HG02852 (cell line): ENCODE measurements around the gene SCAF8.
"Not testable (repeated sequence)": the region's sequence is repeated elsewhere in the genome, so short reads cannot be mapped to it uniquely, and the experiment has no call there.

ENCODE experiments used
- ATAC-seq: cut with Tn5 transposase; IDR thresholded peaks from one replicate; pipeline ENCODE4 v1.9.1; 2021; ENCODE audit warnings: mild to moderate bottlenecking, moderate library complexity; ENCODE audit not compliant: unreplicated experiment

The SCAF8 gene

GRCh38 chr6:154733626-154734382, 588 bp downstream of the SCAF8 start:
- peak; percentile 74 for ATAC-seq

DNA sequence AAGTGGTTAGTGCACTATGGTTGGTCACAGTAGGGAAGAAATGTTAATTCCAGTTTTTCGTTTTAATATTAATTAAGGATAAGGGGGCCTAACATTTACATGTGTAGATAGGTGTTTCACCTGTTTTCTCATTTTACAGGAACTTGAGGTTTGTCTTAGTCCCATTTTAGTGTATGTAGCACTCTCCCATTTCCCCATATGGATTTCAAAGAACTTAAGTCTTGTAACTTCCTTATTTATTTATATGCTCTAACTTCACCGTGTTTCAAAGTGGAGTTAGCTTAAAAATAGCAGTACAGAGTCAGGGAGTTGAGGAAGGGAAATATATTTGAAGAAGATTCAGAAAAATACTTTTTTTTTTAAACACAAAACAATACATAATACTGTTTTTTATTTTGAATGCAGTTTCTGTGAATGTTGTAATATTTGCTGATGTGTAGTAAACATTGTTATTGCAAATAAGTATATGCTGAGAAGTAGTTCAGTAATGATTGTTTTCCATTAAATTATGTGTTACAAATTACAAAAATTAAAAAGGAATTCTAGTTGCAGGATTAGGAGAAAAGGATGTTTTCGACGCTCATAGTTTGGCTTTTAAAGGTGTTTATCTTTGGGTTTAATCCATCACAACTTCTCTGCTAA, 3.5 kb downstream of the SCAF8 start:
- no peak for ATAC-seq

GRCh38 chr6:154737424-154737823, 4.2 kb downstream of the SCAF8 start:
- no peak for ATAC-seq

DNA sequence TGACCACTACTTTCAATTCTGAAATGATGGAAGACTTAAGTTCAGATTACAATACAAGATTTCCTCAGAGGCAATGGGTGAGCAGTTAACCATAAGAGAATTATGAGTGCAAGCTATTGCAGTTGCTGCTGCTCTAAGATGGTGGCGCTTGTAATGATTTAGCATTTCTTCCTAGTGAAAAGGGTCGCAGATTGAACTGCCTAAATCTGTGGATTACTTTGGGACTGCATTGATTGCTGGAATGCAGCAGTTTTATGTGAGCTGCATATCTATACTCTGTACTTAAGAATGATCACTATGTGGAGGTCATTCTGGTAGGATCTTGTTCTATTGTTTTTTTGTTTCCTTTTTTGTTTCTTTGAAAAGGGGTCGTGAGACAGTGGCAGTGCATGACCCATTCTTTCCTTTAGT, 5.3 kb downstream of the SCAF8 start:
- no peak for ATAC-seq

- ATAC-seq: no peak
These were observed 7.4 kb downstream of the SCAF8 start for GRCh38 chr6:154740658-154741057.

DNA sequence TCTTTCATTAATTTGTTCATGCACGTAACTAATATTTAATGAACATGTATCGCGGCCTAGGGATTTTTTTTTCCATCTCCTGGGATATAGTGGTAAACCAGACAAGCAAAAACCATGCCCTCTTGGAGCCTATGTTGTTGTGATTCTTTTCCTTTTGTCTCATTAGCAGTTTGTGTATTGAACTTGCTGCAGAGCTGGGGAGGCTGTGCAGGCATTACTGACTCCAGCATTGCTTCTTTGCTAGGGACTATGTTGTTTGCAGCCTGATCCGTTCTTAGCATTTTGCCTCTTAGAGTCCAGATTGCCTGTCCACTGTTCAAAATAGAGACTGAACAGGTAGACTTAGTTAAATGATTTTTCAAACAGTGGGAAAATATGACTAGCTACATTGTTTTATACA, 9.7 kb downstream of the SCAF8 start:
- ATAC-seq: no peak

DNA sequence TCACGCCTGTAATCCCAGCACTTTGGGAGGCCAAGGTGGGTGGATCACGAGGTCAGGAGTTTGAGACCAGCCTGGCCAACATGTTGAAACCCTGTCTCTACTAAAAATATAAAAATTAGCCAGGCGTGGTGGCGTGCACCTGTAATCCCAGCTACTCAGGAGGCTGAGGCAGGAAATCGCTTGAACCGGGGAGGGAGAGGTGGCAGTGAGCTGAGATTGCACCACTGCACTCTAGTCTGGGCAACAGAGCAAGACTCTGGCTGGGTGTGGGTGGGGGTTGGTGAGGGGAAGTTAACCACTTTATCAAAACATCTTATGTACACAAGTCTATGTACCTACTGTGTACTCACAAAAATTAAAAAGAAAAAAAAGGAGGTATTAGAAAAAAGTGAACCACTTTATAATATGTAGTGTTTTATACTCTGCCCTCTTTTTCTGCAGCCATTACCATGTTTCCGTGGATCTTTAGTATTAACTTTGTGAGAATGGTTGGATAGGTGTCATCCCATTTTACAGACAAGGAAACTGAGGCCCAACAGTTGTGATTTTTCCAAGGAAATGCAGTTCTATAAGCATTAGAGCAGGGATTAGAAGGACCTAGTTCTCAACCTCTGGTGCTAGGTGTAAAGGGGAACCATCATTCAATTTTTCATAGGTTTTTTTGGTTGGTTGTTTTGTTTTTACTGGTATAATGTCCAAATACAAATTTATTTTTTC, 11.0 kb downstream of the SCAF8 start:
- not testable (repeated sequence) for ATAC-seq

GRCh38 chr6:154745243-154745642, 12.0 kb downstream of the SCAF8 start:
- ATAC-seq: no peak

GRCh38 chr6:154749341-154749740, 16.1 kb downstream of the SCAF8 start:
- ATAC-seq: no peak

DNA sequence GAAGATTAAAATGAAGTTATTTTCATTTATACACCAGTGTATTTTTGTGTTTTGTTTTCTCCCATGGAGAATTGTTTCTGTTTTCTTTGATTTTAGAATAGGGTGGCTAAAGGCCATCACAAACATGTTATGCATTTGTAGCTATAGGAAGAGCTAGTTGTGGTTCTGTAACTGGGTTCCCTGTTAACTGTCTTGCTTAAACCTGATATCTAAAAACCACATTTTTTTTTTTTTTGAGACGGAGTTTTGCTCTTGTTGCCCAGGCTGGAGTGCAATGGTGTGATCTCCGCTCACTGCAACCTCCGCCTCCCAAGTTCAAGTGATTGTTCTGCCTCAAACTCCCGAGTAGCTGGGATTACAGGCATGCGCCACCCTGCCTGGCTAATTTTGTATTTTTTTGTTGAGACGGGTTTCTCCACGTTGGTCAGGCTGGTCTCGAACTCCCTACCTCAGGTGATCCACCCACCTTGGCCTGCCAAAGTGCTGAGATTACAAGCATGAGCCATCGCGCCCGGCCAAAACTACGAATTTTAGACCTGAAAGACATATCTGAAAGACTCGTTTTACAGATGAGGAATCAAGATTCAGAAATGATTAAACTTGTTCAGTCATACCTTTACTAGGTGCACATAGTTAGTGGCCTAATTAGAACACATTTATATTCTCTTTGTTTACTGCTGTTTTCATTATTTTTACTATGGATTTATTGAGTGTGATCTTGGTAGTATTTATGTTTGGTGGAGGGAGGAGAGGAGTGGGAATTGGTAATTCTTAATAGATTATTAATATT, 18.0 kb downstream of the SCAF8 start:
- ATAC-seq: no peak

GRCh38 chr6:154752022-154752421, 18.8 kb downstream of the SCAF8 start:
- no peak for ATAC-seq

DNA sequence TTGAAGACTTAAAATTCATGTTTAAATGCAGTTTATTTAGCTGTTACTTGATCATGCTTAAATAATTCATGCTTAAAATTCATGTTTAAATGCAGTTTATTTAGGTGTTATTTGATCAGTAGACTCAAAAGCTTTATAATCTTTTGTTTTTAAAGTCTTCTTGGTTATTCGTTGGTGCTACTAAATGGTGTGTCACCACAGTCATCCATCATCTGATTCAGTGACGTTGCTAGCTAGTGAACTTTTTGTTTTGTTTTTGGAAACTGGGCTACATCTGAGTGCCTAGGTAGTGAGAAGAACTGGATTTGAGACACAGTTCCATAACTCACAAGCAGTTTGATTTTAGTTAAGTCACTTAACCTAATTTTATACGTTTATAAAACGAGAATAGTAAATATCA, 20.9 kb downstream of the SCAF8 start:
- ATAC-seq: no peak

DNA sequence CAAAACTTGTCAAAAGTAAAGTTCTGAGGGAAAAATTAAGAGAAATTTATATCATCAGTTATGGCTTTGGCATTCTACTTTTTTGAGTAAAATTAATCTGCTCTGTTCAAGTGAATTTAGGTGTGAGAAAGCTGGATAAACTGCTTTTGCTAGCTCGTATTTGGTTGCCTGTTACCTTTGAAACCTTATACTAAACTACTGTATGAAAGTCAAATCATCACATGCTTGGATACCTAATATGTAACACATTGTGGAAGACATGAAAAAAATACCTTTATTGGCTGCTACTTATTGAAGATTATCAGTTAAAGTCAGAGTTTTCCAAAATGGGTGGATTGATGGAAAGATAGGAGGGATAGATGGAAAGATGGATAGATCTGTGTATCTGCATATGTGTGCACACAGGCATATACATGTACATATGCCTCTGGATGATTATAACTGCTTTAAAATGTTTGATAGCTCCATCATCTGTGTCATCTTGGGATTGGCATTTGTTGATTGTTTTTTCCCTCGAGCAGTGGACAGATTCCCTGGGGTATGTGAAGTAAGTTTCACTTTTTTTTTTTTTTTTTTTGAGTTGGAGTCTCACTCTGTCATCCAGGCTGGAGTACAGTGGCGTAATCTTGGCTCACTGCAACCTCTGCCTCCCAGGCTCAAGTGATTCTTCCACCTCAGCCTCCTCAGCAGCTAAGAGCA, 24.3 kb downstream of the SCAF8 start:
- no peak for ATAC-seq

DNA sequence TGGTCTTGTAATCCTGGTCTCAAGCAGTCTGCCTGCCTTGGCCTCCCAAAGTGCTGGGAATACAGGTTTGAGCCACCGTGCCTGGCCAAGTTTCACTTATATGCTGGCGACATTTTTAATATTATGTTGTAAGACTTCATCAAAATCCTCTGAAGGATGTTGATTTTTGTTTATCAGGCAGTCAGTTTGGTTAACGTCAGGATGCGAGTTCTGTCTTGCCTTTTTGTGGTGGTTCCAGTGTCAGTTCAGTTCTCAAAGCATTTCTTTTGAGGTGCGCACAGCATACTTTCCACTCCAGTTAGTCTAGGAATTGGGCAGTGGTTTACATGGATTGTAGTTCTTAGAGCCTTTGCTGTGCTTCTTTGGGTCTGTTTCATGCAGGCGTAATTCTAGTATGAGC, 24.9 kb downstream of the SCAF8 start:
- no peak for ATAC-seq

DNA sequence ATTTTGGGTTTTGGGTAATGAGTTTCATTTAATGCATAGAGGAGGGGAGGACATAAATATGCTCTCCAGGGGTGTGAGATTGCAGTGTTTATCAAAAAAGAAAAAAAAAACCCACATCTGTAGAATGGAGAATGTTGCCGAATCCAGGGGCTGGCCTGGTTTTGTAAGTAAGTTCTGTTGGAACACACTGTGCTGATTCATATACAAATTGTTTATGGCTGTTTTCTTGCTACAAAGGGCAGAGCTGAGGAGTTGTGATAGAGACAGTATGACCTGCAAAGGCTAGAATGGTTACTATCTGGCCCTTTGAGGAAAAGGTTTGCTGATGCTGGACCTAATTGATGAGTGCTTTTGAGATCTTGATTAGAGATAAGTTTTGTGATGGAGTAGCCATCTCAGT, 30.4 kb downstream of the SCAF8 start:
- no peak for ATAC-seq

DNA sequence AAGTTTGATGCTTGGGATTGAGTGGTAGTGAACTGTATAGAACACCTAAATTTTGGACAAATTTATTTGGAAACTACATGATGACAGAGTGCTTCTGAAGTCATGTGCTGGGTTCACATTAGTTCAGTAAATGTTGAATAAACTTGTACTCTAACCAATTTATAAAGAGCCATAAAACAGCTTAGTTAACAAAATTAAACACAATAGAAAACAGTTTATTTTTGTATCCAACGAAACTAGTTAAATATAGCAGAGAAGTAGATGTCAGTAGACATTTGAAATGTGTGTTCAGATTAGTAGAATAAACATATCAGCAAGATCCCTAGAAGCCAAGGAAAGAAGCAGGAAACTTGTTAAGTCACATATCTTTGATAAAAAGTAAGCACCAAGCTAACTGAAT, 32.1 kb downstream of the SCAF8 start:
- ATAC-seq: no peak

GRCh38 chr6:154766288-154766687, 33.1 kb downstream of the SCAF8 start:
- no peak for ATAC-seq

DNA sequence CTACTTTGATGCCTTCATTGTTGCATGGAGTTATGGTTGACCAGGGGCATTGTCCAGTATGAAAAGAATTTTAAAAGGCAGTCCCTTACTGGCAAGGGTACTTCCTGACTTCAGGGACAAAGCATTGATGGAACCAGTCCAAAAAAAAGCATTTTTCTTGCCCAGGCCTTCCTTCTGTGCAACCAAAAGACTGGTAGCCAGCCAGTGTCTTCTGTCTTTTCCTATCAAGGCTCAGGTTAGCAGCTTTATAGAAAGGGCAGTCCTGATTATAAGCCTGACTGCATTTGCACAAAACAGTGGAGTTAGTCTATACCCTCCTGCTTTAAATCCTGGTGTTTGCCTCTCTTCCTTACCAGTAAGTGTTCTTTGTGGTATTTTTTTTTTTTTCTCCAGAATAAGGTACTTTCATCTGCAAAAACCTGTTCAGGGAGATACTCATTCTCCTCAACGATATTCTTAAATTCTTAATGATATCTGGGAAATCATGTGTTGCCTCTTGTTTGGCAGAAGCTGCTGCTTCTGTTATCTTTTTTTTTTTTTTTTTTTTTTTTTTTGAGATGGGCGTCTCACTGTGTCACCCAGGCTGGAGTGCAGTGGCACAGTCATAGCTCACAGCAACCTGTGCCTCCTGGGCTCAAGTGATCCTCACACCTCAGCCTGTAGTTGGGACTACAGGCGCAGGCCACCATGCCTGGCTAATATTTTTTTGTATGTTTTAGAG, 33.9 kb downstream of the SCAF8 start:
- ATAC-seq: no peak

- ATAC-seq: no peak
These were observed 35.1 kb downstream of the SCAF8 start for GRCh38 chr6:154768280-154768679.

DNA sequence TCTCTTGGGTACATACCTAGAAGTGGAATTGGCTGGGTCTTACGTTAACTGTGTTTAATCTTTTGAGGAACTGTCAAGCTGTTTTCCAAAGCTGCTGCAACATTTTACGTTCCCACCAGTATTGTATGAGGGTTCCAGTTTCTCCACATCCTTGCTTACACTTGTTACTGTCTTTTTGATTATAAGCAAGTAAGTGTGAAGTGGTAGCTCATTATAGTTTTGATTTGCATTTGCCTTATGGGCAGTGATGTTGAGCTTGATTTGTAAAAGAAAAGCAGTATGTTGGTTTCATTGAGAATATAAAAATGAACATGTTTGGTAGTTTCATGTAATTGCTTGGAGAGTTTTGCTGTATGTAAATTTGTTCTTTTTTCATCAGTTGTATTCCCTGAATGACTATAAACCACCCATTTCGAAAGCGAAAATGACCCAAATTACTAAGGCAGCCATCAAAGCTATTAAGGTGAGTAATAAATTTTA, 40.4 kb downstream of the SCAF8 start:
- peak; percentile 98 for ATAC-seq
